Keratinocyte (primary cell): ENCODE results near the gene DDIT3. TPM values are rescaled to one million over a fixed set of nuclear protein-coding genes. Genes with fewer than 3 reads are reported as not detected.

Source experiments
- DNase-seq: peaks from one replicate; pipeline ENCODE4 v3.0.0-alpha.2; 2011; ENCODE audit warnings: low read depth, missing footprints, low spot score
- FAIRE-seq: peaks from 2 replicates; lab custom pipeline; 2011; peaks lifted over from hg19 to GRCh38; lab: Jason Lieb, UNC
- H2AFZ ChIP-seq: 2 replicates; pipeline ENCODE4 v1.6.0; 2012; ENCODE audit warnings: low read length, control low read depth, inconsistent platforms; ENCODE audit not compliant: control insufficient read depth
- H3K27ac ChIP-seq: 2 replicates; pipeline ENCODE4 v1.5.1; 2011; ENCODE audit warnings: low read length; ENCODE audit not compliant: control insufficient read depth, insufficient read depth
- H3K27me3 ChIP-seq: 3 replicates; pipeline ENCODE4 v1.6.0; 2011; ENCODE audit warnings: low read length; ENCODE audit not compliant: control insufficient read depth, insufficient read depth; ENCODE audit errors: extremely low read depth
- H3K36me3 ChIP-seq, 2 experiments: 2 replicates in 1 of 2; 3 replicates in 1 of 2; pipeline ENCODE4 v1.5.1; 2011; ENCODE audit warnings: low read length in 2 of 2, mild to moderate bottlenecking in 1 of 2; ENCODE audit not compliant: control insufficient read depth in 2 of 2, insufficient read depth in 2 of 2; ENCODE audit errors: extremely low read depth in 1 of 2
- H3K4me1 ChIP-seq: 3 replicates; pipeline ENCODE4 v1.5.1; 2011; ENCODE audit warnings: low read length; ENCODE audit not compliant: control insufficient read depth, insufficient read depth; ENCODE audit errors: extremely low read depth
- H3K4me2 ChIP-seq: 3 replicates; pipeline ENCODE4 v1.6.0; 2011; ENCODE audit warnings: low read depth, low read length; ENCODE audit not compliant: control insufficient read depth, insufficient read depth; ENCODE audit errors: extremely low read depth
- H3K4me3 ChIP-seq, 3 experiments: fragments of 200-600 bp in 1 of 3; sonication (generic) in 1 of 3; 2 replicates in 2 of 3; 3 replicates in 1 of 3; pipeline ENCODE4 v1.5.1; 2011 to 2016; ENCODE audit warnings: low read length in 3 of 3, mild to moderate bottlenecking in 3 of 3, control low read depth in 2 of 3, inconsistent platforms in 1 of 3, low read depth in 1 of 3, mixed read lengths in 1 of 3, mixed run types in 1 of 3, moderate library complexity in 1 of 3; ENCODE audit not compliant: control insufficient read depth in 2 of 3, insufficient read depth in 2 of 3; ENCODE audit errors: extremely low read depth in 1 of 3
- H3K79me2 ChIP-seq: 2 replicates; pipeline ENCODE4 v1.6.0; 2012; ENCODE audit warnings: low read length; ENCODE audit not compliant: control insufficient read depth, insufficient read depth
- H3K9ac ChIP-seq: 3 replicates; pipeline ENCODE4 v1.6.0; 2011; ENCODE audit warnings: low read length; ENCODE audit not compliant: control insufficient read depth, insufficient read depth; ENCODE audit errors: extremely low read depth
- H3K9me1 ChIP-seq: 3 replicates; pipeline ENCODE4 v1.6.0; 2011; ENCODE audit warnings: low read length; ENCODE audit not compliant: control insufficient read depth, insufficient read depth; ENCODE audit errors: extremely low read depth
- H3K9me3 ChIP-seq: 2 replicates; pipeline ENCODE4 v1.5.1; 2012; ENCODE audit warnings: low read depth, low read length; ENCODE audit not compliant: control insufficient read depth
- H4K20me1 ChIP-seq: 3 replicates; pipeline ENCODE4 v1.6.0; 2011; ENCODE audit warnings: low read length; ENCODE audit not compliant: control insufficient read depth, insufficient read depth; ENCODE audit errors: extremely low read depth
- CTCF ChIP-seq, 3 experiments: IDR thresholded peaks in 1 of 3; conservative IDR thresholded peaks in 1 of 3; optimal IDR thresholded peaks in 1 of 3; 2 replicates in 2 of 3; 3 replicates in 1 of 3; pipeline versions ENCODE3 to v1.5.1; 2011; ENCODE audit warnings: low read length in 3 of 3, mild to moderate bottlenecking in 3 of 3, moderate library complexity in 2 of 3, control low read depth in 1 of 3, inconsistent platforms in 1 of 3; ENCODE audit not compliant: insufficient read depth in 2 of 3; ENCODE audit errors: extremely low read depth in 1 of 3
- EZH2 ChIP-seq: IDR thresholded peaks from one replicate; pipeline ENCODE4 v1.6.1; 2012; ENCODE audit warnings: inconsistent platforms, mild to moderate bottlenecking, low read length, moderate library complexity
- dilution Hi-C: fragments of 300-500 bp; cut with MboI; formaldehyde crosslinking; loops from one replicate; pipeline ENCODE4 v1.7.0; 2020; ENCODE audit warnings: low sequenced_read_pairs; ENCODE audit not compliant: extremely low pct_ligation_motif_present
- polyA plus RNA-seq, 5 experiments: library from polyadenylated mRNA; depleted of rRNA in 3 of 5; stranded (reverse) in 3 of 5; stranded (forward) in 1 of 5; unstranded in 1 of 5; fragments of >200 nt; gene quantifications; 1 replicate in 1 of 5; 2 replicates in 3 of 5; 3 replicates in 1 of 5; pipeline versions ENCODE4 v1.2.1 to v1.2.3, GENCODE V29; 2011 to 2012; ENCODE audit warnings: missing spikeins in 2 of 5, low read depth in 1 of 5, low replicate concordance in 1 of 5

DDIT3 gene
- polyA plus RNA-seq, 1 donor (not counting 4 experiments of a cell fraction or from before 2014, with no cell fraction given): 25.6 TPM

GRCh38 chr12:57471661-57472060, 48.7 kb downstream of the DDIT3 start:
- dilution Hi-C loops: no loop called here
- DNase-seq: no peak
- H3K79me2 ChIP-seq: no peaks in the 10 kb centered on the region
- H3K9me3 ChIP-seq: no peaks in the 10 kb centered on the region
- H2AFZ ChIP-seq: no peak overlapping the region
- H4K20me1 ChIP-seq: no peaks in the 10 kb centered on the region
- peaks cover 3% of the 10 kb centered on the region for H3K4me1 ChIP-seq
- H3K27me3 ChIP-seq: peaks cover 86% of the 10 kb centered on the region
- H3K27ac ChIP-seq: no peak overlapping the region
- H3K4me3 ChIP-seq: no peak overlapping the region
- no peak for FAIRE-seq
- no peaks in the 10 kb centered on the region for H3K36me3 ChIP-seq
- H3K9me1 ChIP-seq: no peaks in the 10 kb centered on the region
- no peak overlapping the region for H3K4me2 ChIP-seq
- no peak overlapping the region for H3K9ac ChIP-seq
- TF ChIP-seq EZH2 (no peak), CTCF (optimal IDR thresholded peaks at IDR 0.05 in 1 of 3, IDR thresholded peaks at IDR 0.05 in 1 of 3, conservative IDR thresholded peaks at IDR 0.05 in 1 of 3; ENCODE audit: extremely low read depth in 1 of 3, insufficient read depth in 2 of 3, low read length in 3 of 3) (no peak)

- Histone ChIP-seq H3K36me3 (no peaks in the 10 kb centered on the region), H3K79me2 (no peaks in the 10 kb centered on the region), H3K4me2 (no peak overlapping the region), H4K20me1 (no peaks in the 10 kb centered on the region), H2AFZ (no peak overlapping the region), H3K4me1 (peaks cover 2% of the 10 kb centered on the region), H3K9ac (no peak overlapping the region), H3K27me3 (peaks cover 82% of the 10 kb centered on the region), H3K27ac (no peak overlapping the region), H3K9me3 (no peaks in the 10 kb centered on the region), H3K4me3 (no peak overlapping the region), H3K9me1 (no peaks in the 10 kb centered on the region)
- FAIRE-seq (no peak), DNase-seq (no peak)
- dilution Hi-C loops: no loop called here
- TF ChIP-seq EZH2: no peak
- TF ChIP-seq CTCF (optimal IDR thresholded peaks at IDR 0.05 in 1 of 3, IDR thresholded peaks at IDR 0.05 in 1 of 3, conservative IDR thresholded peaks at IDR 0.05 in 1 of 3; ENCODE audit: extremely low read depth in 1 of 3, insufficient read depth in 2 of 3, low read length in 3 of 3): no peak
Measured at GRCh38 chr12:57470970-57471656, 49.2 kb downstream of the DDIT3 start.
